ENCODE measurements around the gene ACBD3. TPM values are rescaled to one million over a fixed set of nuclear protein-coding genes. Genes with fewer than 3 reads are reported as not detected.
"Not testable (repeated sequence)": the region's sequence is repeated elsewhere in the genome, so short reads cannot be mapped to it uniquely, and the experiment has no call there.

ACBD3 gene
- total and polyA plus RNA-seq, 4 donors: 33.5 to 59.5 (median 41.0) TPM

- not testable (repeated sequence) for H3K9me3 ChIP-seq (ENCODE audit: control insufficient read depth, insufficient read depth, low read length); H3K4me3 ChIP-seq (ENCODE audit: low read depth, low read length); H3K4me1 ChIP-seq (ENCODE audit: control insufficient read depth, insufficient read depth, low read length); DNase-seq (ENCODE audit: low read depth in 4 of 6, low spot score in 6 of 6); H3K27ac ChIP-seq (ENCODE audit: low read depth, low read length); H3K36me3 ChIP-seq (ENCODE audit: control insufficient read depth, insufficient read depth, low read length); H3K27me3 ChIP-seq (ENCODE audit: control insufficient read depth, insufficient read depth, low read length)
- WGBS (ENCODE audit: insufficient coverage): 100% methylated on average over 2 of the region's 6 CpGs
These were observed 16.1 kb upstream of the ACBD3 start for GRCh38 chr1:226202666-226203065.

- Histone ChIP-seq H3K27me3 (ENCODE audit: control insufficient read depth, insufficient read depth, low read length) (no peaks in the 10 kb centered on the region), H3K36me3 (ENCODE audit: control insufficient read depth, insufficient read depth, low read length) (no peaks in the 10 kb centered on the region), H3K27ac (ENCODE audit: low read depth, low read length) (no peak overlapping the region), H3K9me3 (ENCODE audit: control insufficient read depth, insufficient read depth, low read length) (no peaks in the 10 kb centered on the region), H3K4me3 (ENCODE audit: low read depth, low read length) (no peak overlapping the region), H3K4me1 (ENCODE audit: control insufficient read depth, insufficient read depth, low read length) (no peaks in the 10 kb centered on the region)
- 100% methylated on average over 3 of the region's 3 CpGs for WGBS (ENCODE audit: insufficient coverage)
- no peak for DNase-seq (ENCODE audit: low read depth in 4 of 6, low spot score in 6 of 6)
These were observed 15.7 kb upstream of the ACBD3 start for GRCh38 chr1:226202246-226202645.

- Histone ChIP-seq H3K27ac (ENCODE audit: low read depth, low read length) (no peak overlapping the region), H3K27me3 (ENCODE audit: control insufficient read depth, insufficient read depth, low read length) (no peaks in the 10 kb centered on the region), H3K9me3 (ENCODE audit: control insufficient read depth, insufficient read depth, low read length) (no peaks in the 10 kb centered on the region), H3K4me1 (ENCODE audit: control insufficient read depth, insufficient read depth, low read length) (no peaks in the 10 kb centered on the region), H3K36me3 (ENCODE audit: control insufficient read depth, insufficient read depth, low read length) (no peaks in the 10 kb centered on the region), H3K4me3 (ENCODE audit: low read depth, low read length) (no peak overlapping the region)
- no peak for DNase-seq (ENCODE audit: low read depth in 4 of 6, low spot score in 6 of 6)
- WGBS (ENCODE audit: insufficient coverage): 100% methylated on average over 1 of the region's 5 CpGs
These were observed 14.6 kb upstream of the ACBD3 start for GRCh38 chr1:226201029-226201593.

- H3K27me3 ChIP-seq (ENCODE audit: control insufficient read depth, insufficient read depth, low read length): no peaks in the 10 kb centered on the region
- no peak for DNase-seq (ENCODE audit: low read depth in 4 of 6, low spot score in 6 of 6)
- H3K4me3 ChIP-seq (ENCODE audit: low read depth, low read length): no peak overlapping the region
- H3K27ac ChIP-seq (ENCODE audit: low read depth, low read length): no peak overlapping the region
- WGBS (ENCODE audit: insufficient coverage): no CpG with 5 or more reads among the region's 2 CpGs
- H3K4me1 ChIP-seq (ENCODE audit: control insufficient read depth, insufficient read depth, low read length): no peaks in the 10 kb centered on the region
- no peaks in the 10 kb centered on the region for H3K9me3 ChIP-seq (ENCODE audit: control insufficient read depth, insufficient read depth, low read length)
- no peaks in the 10 kb centered on the region for H3K36me3 ChIP-seq (ENCODE audit: control insufficient read depth, insufficient read depth, low read length)
These were observed 13.4 kb upstream of the ACBD3 start for GRCh38 chr1:226199971-226200370.

GRCh38 chr1:226195144-226195543, 8.6 kb upstream of the ACBD3 start:
- Histone ChIP-seq H3K4me3 (ENCODE audit: low read depth, low read length) (no peak overlapping the region), H3K27me3 (ENCODE audit: control insufficient read depth, insufficient read depth, low read length) (no peaks in the 10 kb centered on the region), H3K36me3 (ENCODE audit: control insufficient read depth, insufficient read depth, low read length) (no peaks in the 10 kb centered on the region), H3K27ac (ENCODE audit: low read depth, low read length) (no peak overlapping the region), H3K9me3 (ENCODE audit: control insufficient read depth, insufficient read depth, low read length) (no peaks in the 10 kb centered on the region), H3K4me1 (ENCODE audit: control insufficient read depth, insufficient read depth, low read length) (no peaks in the 10 kb centered on the region)
- peak in 2 of 6 donors; percentile 13 to 49 for DNase-seq (ENCODE audit: low read depth in 4 of 6, low spot score in 6 of 6)
- WGBS (ENCODE audit: insufficient coverage): 75% methylated on average over 1 of the region's 1 CpG

GRCh38 chr1:226187380-226187779, 839 bp upstream of the ACBD3 start:
- H3K4me3 ChIP-seq (ENCODE audit: low read depth, low read length): peak overlapping the region; percentile 84
- no peaks in the 10 kb centered on the region for H3K9me3 ChIP-seq (ENCODE audit: control insufficient read depth, insufficient read depth, low read length)
- H3K27ac ChIP-seq (ENCODE audit: low read depth, low read length): peak overlapping the region; percentile 92
- no peaks in the 10 kb centered on the region for H3K36me3 ChIP-seq (ENCODE audit: control insufficient read depth, insufficient read depth, low read length)
- no peak for DNase-seq (ENCODE audit: low read depth in 4 of 6, low spot score in 6 of 6)
- peaks cover 6% of the 10 kb centered on the region for H3K4me1 ChIP-seq (ENCODE audit: control insufficient read depth, insufficient read depth, low read length)
- no peaks in the 10 kb centered on the region for H3K27me3 ChIP-seq (ENCODE audit: control insufficient read depth, insufficient read depth, low read length)
- WGBS (ENCODE audit: insufficient coverage): 100% methylated on average over 2 of the region's 7 CpGs

GRCh38 chr1:226187019-226187322, 430 bp upstream of the ACBD3 start:
- Histone ChIP-seq H3K4me3 (ENCODE audit: low read depth, low read length) (peak overlapping the region; percentile 84), H3K4me1 (ENCODE audit: control insufficient read depth, insufficient read depth, low read length) (peaks cover 6% of the 10 kb centered on the region), H3K9me3 (ENCODE audit: control insufficient read depth, insufficient read depth, low read length) (no peaks in the 10 kb centered on the region), H3K27ac (ENCODE audit: low read depth, low read length) (peak overlapping the region; percentile 92), H3K36me3 (ENCODE audit: control insufficient read depth, insufficient read depth, low read length) (peaks cover 3% of the 10 kb centered on the region), H3K27me3 (ENCODE audit: control insufficient read depth, insufficient read depth, low read length) (no peaks in the 10 kb centered on the region)
- WGBS (ENCODE audit: insufficient coverage): 0% methylated on average over 8 of the region's 10 CpGs
- peak in 1 of 6 donors; percentile 18 for DNase-seq (ENCODE audit: low read depth in 4 of 6, low spot score in 6 of 6)

- H3K27me3 ChIP-seq (ENCODE audit: control insufficient read depth, insufficient read depth, low read length): no peaks in the 10 kb centered on the region
- peak overlapping the region; percentile 84 for H3K4me3 ChIP-seq (ENCODE audit: low read depth, low read length)
- peak in 1 of 6 donors; percentile 3 for DNase-seq (ENCODE audit: low read depth in 4 of 6, low spot score in 6 of 6)
- peaks cover 6% of the 10 kb centered on the region for H3K36me3 ChIP-seq (ENCODE audit: control insufficient read depth, insufficient read depth, low read length)
- 41% methylated on average over 5 of the region's 14 CpGs for WGBS (ENCODE audit: insufficient coverage)
- peak overlapping the region; percentile 75 for H3K27ac ChIP-seq (ENCODE audit: low read depth, low read length)
- no peaks in the 10 kb centered on the region for H3K9me3 ChIP-seq (ENCODE audit: control insufficient read depth, insufficient read depth, low read length)
- peaks cover 9% of the 10 kb centered on the region for H3K4me1 ChIP-seq (ENCODE audit: control insufficient read depth, insufficient read depth, low read length)
These were observed 1.2 kb downstream of the ACBD3 start for GRCh38 chr1:226185141-226186036.

- Histone ChIP-seq H3K4me3 (ENCODE audit: low read depth, low read length) (no peak overlapping the region), H3K4me1 (ENCODE audit: control insufficient read depth, insufficient read depth, low read length) (peaks cover 9% of the 10 kb centered on the region), H3K27ac (ENCODE audit: low read depth, low read length) (no peak overlapping the region), H3K9me3 (ENCODE audit: control insufficient read depth, insufficient read depth, low read length) (no peaks in the 10 kb centered on the region), H3K36me3 (ENCODE audit: control insufficient read depth, insufficient read depth, low read length) (peaks cover 6% of the 10 kb centered on the region), H3K27me3 (ENCODE audit: control insufficient read depth, insufficient read depth, low read length) (no peaks in the 10 kb centered on the region)
- WGBS (ENCODE audit: insufficient coverage): 90% methylated on average over 6 of the region's 14 CpGs
- DNase-seq (ENCODE audit: low read depth in 4 of 6, low spot score in 6 of 6): peak in 2 of 6 donors; percentile 22 to 30
These were observed 4.4 kb downstream of the ACBD3 start for GRCh38 chr1:226181996-226182714.
